Measurements from ENCODE around the gene GRIN3B. TPM values are rescaled to one million over a fixed set of nuclear protein-coding genes. Genes with fewer than 3 reads are reported as not detected.

GRIN3B gene
- total RNA-seq, 1 experiment from 2014 or later, result not detected

DNA sequence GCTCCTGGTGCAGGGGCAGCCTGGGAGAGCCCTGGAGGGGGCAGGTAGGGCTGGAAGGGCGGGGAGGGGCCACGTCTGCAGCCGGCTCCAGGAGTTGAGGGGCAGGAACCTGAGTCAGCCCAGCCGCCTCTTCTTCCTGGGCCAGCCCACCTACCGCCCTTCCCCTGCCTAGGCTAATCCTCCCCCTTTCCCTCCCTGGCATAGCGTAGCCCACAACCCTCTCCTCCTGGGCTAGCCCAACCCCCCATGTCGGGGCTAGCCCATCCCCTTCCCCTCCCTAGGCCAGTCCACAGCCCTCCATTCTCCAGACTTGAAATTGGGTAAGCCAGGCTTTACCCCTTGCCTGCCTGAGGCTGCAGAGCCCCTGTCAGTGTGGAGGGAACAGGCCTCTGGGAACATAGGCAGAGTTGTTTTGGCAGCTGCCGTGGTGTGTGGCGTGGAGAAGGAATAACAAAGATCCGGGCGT is 36.7 kb upstream of the GRIN3B start:
- no peak for DNase-seq (ENCODE audit: extremely low read depth, low read depth)

- no peak for DNase-seq (ENCODE audit: extremely low read depth, low read depth)
Observed at GRCh38 chr19:964116-964520, 36.1 kb upstream of the GRIN3B start.

GRCh38 chr19:964761-965694 is 35.2 kb upstream of the GRIN3B start:
- no peak for DNase-seq (ENCODE audit: extremely low read depth, low read depth)

GRCh38 chr19:966485-967088 is 33.6 kb upstream of the GRIN3B start:
- no peak for DNase-seq (ENCODE audit: extremely low read depth, low read depth)

- no peak for DNase-seq (ENCODE audit: extremely low read depth, low read depth)
Observed at GRCh38 chr19:970695-971094, 29.5 kb upstream of the GRIN3B start.

DNA sequence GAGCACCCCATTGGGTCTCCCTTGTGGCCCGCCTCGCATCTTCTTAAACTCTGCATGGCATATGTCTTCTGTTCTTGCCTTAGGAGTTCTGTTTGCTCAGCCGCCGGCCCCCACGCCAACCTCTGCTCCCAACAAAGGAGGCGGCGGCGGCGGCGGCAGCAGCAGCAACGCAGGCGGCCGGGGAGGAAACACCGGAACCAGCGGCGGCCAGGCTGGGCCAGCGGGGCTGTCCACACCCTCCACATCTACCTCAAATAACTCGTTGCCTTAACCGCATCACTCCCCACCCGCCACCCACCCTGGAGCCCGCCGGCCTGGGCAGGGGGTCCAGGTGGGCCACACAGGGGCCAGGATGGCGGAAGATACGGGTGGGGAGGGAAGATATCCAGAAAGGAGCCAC is 28.4 kb upstream of the GRIN3B start:
- DNase-seq (ENCODE audit: extremely low read depth, low read depth), result no peak

DNA sequence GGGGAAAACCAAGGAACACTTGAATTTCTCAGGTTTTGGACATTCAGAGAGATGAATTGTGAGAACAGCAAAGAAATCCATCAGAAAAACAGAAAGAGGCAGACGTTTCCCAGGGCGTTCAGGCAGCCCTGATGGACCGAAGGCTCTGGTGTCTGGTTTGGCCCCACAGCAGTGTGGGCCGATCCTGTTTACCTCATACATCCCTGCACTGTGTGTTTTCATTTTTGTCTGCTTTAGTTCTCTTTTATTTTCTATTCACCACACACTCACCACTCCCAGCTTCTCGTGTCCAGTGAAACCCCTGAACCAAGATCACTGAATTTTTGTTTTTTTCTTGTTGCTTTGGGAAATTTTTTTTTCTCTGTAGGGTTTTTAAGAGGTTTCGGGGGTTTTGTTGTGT is 27.9 kb upstream of the GRIN3B start:
- DNase-seq (ENCODE audit: extremely low read depth, low read depth), result no peak

- DNase-seq (ENCODE audit: extremely low read depth, low read depth), result no peak
Observed at GRCh38 chr19:973726-974563, 26.3 kb upstream of the GRIN3B start.

- no peak for DNase-seq (ENCODE audit: extremely low read depth, low read depth)
Observed at GRCh38 chr19:974564-975257, 25.5 kb upstream of the GRIN3B start.

DNA sequence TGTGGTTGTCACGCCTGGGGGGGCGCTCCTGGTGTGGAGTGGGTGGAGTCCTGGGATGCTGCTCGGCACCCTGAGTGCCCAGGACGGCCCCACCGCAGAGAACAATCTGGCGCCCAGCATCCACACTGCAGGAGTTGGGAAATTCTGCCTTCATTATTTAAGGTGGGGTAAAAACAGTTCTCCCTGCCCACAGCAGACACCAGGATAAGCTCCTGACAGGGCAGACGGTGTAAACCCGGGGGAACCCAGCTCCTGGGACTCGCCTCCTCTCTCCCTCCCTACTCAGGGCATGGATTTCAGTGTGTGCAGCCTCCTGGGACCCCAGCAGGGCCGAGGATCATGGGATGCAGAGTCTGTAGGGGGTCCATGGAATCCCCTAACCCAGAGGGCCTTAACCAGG is 23.7 kb upstream of the GRIN3B start:
- DNase-seq (ENCODE audit: extremely low read depth, low read depth), result no peak

DNA sequence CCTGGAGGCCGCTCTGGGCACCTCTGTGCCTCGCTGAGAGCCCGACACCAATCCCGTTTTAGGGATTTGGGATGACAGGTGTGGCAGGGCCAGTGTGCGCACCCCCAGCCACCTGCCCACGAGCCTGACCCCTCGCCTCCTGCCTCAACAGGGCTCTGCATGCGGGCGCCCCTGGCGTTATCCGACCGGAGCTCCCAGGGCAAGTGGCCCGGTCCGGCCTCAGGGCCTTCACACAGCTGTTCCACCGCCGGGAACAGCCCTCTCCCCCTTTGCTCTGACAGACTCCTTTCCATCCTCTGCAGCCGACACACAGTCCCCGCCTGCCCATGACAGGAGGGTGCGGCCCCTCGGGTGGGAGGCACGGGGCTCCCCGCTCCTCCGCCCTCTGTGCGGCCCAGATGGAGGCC is 23.2 kb upstream of the GRIN3B start:
- DNase-seq (ENCODE audit: extremely low read depth, low read depth), result no peak

- no peak for DNase-seq (ENCODE audit: extremely low read depth, low read depth)
Observed at GRCh38 chr19:979318-979741, 20.9 kb upstream of the GRIN3B start.

DNA sequence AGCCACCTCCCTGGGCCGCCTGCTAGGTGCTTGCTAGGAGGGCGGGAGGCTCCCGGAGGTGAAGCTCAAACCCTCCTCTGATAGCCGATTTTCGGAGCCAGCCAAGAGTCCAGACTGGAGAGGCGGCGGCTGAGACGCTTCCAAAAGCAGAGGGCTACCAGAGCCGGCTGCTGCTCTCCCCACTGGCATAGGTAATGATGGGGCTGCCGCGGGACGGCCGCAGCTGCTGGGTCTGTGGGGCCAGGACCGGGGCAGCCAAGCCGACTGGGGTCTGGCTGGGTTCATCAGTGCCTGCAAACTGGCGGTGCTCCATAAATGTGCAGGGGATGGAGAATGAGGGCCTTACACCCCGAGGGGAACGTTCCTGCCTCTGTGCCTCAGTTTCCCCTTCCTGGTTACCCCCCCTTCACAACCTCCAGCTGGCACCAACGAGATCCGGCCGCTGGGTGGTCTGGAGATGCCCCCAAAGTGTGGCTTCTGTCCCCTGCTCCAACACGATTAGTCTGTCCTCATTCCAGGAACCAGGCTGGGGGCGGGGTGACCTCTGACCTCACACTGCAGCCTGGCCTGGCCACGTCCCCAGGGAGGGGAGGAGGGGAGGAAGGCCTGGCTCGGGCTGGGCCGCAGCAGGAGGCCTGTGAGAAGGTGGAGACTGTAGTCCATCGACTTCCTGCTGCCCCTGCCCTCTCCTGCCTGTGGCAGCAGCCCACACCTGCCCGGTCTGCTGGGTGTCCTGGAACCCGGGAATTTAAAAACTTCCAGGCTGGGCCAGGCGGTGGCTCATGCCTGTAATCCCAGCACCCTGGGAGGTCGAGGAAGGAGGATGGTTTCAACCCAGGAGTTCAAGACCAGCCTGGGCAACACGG is 19.9 kb upstream of the GRIN3B start:
- DNase-seq (ENCODE audit: extremely low read depth, low read depth), result no peak

DNA sequence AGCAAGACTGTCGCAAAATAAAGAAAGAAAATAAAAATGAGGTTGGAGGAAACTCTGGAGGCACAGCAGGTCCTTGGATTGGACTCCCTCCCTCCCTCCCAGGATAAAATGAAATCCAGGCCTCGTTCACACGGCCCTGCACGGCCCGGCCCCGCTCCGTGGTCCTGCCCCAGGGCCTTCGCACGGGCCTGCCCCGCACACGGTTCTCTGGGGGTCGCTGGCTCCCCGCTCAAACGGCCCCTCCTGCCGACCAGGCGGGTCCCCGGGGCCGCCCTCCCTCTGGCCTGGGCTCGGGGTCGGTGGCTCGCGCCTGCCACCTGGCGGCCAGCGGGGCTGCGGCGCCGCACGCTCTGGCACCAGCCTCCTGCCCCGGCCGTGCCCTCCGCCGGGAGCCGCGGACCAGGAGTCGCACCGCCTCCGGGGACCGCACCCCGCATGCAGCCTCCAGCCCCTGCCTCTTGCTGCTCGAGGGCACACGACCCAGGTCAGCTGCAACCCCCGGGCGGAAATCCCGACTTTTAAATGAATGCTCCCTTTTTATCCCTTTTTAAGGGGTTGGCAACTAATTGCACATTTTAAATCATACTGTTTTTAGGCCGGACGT is 17.6 kb upstream of the GRIN3B start:
- DNase-seq (ENCODE audit: extremely low read depth, low read depth), result peak; percentile 50

DNA sequence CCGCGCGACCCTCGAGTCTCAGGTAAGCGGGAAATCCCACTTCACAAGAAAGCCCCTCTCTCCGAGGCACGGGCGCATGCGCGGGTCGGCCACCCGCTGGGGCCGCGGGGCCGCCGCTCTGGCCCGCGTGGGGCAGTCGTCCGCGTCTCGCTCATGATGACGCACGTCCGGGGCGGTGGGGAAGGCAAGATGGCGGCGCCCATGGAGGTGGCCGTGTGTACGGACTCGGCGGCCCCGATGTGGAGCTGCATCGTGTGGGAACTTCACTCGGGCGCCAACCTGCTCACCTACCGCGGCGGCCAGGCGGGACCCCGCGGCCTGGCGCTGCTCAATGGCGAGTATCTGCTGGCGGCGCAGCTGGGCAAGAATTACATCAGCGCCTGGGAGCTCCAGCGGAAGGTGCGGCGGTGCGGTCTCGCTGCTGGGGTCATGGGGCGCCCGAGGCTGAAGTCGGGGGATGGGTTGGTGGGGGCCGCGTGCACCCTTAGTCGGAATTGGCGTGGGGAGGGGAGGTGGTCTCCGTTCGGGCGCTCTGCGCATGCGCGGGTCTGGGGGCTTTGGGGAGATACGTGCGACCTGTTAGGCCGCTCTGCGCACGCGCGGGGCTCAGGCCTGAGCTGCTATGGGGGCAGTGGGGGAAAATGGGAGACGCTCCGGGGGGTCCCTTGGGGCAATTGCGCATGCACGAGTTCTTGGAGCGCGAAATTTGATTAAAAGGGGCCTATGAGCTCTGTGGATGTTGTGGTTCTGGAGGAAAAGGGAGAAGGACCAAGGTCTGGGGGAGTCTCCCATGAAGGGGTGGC is 15.9 kb upstream of the GRIN3B start, which contains the start of gene WDR18:
Gene WDR18 (plus strand): TSS at position 181 of the 803 bp plus-strand sequence. CDS start 9 bp downstream, at position 190.
- DNase-seq (ENCODE audit: extremely low read depth, low read depth), result peak; percentile 81

DNA sequence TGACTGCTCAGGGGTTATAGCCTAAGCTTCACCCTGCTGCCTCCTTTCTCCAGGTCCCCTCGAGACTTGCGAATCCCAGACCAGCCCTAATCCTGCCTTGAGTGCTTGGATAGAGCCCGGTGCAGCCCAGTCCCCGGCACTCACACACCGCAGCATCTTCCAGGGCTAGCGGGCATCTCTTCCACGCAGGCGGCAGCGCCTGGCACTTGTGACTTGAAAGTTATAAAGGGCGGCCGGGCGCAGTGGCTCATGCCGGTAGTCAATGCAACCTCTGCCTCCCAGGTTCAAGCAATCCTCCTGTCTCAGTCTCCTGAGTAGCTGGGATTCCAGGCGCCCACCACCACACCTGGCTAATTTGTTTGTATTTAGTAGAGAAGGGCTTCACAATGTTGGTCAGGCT is 14.1 kb upstream of the GRIN3B start:
- no peak for DNase-seq (ENCODE audit: extremely low read depth, low read depth)

- DNase-seq (ENCODE audit: extremely low read depth, low read depth), result no peak
Observed at GRCh38 chr19:988081-988480, 12.1 kb upstream of the GRIN3B start.

GRCh38 chr19:988510-988909 is 11.7 kb upstream of the GRIN3B start:
- DNase-seq (ENCODE audit: extremely low read depth, low read depth), result no peak
